ENCODE measurements around the gene PRKAG2.

The PRKAG2 gene

DNA sequence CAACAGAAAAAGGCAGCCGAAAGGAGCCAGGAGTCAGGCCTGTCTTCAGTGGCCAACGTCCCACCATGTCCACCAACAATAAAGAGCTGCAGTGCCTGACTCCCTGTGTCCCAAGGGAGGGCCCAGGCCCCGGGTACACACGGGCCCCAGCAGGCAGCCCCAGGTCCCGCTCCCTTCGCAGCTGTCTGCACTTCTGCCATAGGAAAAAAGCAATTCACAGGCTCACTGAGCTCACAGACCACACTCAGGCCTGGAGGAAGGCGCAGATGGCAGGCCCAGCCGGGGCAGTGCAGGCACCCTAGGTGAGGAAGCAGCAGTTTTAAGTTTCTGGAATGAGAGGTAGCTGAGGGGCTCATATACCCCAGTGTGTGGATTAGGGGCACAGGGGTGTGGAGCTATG is 100.5 kb downstream of the PRKAG2 start:
- H3K4me3 ChIP-seq (ENCODE audit: low read depth, low read length), result no peak overlapping the region
- no peak for DNase-seq (ENCODE audit: low read depth)
- TF ChIP-seq POLR2A (IDR thresholded peaks at IDR 0.05; ENCODE audit: extremely low read depth, insufficient read length) (no peak), MYC (IDR thresholded peaks at IDR 0.05; ENCODE audit: low read depth, low read length) (no peak)
- TF ChIP-seq, protein P1, sequence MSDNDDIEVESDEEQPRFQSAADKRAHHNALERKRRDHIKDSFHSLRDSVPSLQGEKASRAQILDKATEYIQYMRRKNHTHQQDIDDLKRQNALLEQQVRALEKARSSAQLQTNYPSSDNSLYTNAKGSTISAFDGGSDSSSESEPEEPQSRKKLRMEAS (IDR thresholded peaks at IDR 0.05; ENCODE audit: low read depth, low read length), result no peak
- TF ChIP-seq, protein P2, sequence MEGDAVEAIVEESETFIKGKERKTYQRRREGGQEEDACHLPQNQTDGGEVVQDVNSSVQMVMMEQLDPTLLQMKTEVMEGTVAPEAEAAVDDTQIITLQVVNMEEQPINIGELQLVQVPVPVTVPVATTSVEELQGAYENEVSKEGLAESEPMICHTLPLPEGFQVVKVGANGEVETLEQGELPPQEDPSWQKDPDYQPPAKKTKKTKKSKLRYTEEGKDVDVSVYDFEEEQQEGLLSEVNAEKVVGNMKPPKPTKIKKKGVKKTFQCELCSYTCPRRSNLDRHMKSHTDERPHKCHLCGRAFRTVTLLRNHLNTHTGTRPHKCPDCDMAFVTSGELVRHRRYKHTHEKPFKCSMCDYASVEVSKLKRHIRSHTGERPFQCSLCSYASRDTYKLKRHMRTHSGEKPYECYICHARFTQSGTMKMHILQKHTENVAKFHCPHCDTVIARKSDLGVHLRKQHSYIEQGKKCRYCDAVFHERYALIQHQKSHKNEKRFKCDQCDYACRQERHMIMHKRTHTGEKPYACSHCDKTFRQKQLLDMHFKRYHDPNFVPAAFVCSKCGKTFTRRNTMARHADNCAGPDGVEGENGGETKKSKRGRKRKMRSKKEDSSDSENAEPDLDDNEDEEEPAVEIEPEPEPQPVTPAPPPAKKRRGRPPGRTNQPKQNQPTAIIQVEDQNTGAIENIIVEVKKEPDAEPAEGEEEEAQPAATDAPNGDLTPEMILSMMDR (IDR thresholded peaks at IDR 0.05; ENCODE audit: low read depth, low read length), result no peak

DNA sequence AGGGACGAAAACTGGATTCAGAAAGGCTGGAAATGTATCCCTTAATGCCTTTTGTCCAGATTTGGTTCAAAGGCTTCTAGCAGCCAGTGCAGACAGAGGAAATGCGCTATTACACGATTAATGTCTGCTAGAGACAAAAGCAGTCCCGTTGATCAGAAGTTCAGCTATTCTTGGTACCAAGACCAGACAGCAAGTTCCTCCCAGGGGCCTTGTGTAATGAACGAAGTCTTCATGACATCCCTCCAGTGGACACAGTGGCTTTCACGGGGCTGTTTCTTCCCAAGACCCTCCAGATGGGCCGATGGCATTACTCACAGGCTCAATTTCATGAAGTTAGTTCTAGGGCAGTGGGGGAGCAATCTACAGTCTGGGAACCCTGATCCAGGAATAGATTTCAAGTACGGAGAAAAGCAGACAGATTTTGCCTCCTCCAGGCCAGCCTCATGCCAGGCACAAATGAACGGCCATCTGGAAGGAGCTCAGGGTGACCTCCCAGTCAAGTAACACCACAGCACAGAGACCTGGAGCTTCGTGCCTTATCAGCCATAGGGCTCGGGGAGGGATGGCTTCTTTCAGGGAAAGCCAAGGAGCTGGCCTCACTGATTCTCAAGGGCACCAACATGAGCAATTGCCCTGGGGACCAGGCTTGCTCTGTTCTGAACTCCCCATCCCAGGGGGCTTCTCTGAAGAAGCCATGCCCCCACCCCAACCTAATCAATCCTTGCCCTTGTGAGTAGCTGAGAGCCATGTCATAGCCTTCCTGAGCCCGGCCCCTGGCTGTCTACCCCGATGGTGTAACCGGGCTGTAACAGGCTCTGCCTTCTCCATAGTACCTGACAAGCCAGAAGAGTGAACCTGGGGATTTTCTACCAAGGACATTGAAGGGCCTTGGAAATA is 101.1 kb downstream of the PRKAG2 start:
- H3K4me3 ChIP-seq (ENCODE audit: low read depth, low read length), result no peak overlapping the region
- TF ChIP-seq, protein P2 (IDR thresholded peaks at IDR 0.05; ENCODE audit: low read depth, low read length), result no peak
- TF ChIP-seq POLR2A (IDR thresholded peaks at IDR 0.05; ENCODE audit: extremely low read depth, insufficient read length) (no peak), MYC (IDR thresholded peaks at IDR 0.05; ENCODE audit: low read depth, low read length) (no peak)
- TF ChIP-seq, protein P1 (IDR thresholded peaks at IDR 0.05; ENCODE audit: low read depth, low read length), result no peak
- DNase-seq (ENCODE audit: low read depth), result no peak

GRCh38 chr7:151774951-151775350 is 102.0 kb downstream of the PRKAG2 start:
- TF ChIP-seq MYC (IDR thresholded peaks at IDR 0.05; ENCODE audit: low read depth, low read length) (no peak), POLR2A (IDR thresholded peaks at IDR 0.05; ENCODE audit: extremely low read depth, insufficient read length) (no peak)
- TF ChIP-seq, protein P2 (IDR thresholded peaks at IDR 0.05; ENCODE audit: low read depth, low read length), result no peak
- no peak for DNase-seq (ENCODE audit: low read depth)
- no peak overlapping the region for H3K4me3 ChIP-seq (ENCODE audit: low read depth, low read length)

DNA sequence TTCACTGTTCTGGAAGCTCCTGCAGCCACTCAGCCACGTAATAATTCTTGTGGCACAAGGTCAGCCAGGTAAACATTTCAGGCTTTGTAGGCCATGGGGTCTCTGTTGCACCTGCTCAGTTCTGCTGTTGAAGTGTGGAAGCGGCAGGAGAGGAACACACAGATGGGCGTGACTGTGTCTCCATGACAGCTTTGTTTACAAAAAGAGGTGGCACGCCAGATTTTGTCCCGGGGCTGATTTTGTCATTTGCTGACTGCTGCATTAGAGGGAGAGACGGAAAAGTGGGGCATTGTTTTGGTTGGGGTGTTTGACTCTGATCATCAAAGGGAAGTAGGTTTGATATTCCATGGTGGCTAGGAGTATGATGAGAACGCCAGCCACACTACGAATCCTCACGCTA is 103.1 kb downstream of the PRKAG2 start:
- H3K4me3 ChIP-seq (ENCODE audit: low read depth, low read length), result no peak overlapping the region
- DNase-seq (ENCODE audit: low read depth), result no peak
- TF ChIP-seq, protein P1 (IDR thresholded peaks at IDR 0.05; ENCODE audit: low read depth, low read length), result no peak
- no peak for TF ChIP-seq POLR2A (IDR thresholded peaks at IDR 0.05; ENCODE audit: extremely low read depth, insufficient read length)
- TF ChIP-seq, protein P2 (IDR thresholded peaks at IDR 0.05; ENCODE audit: low read depth, low read length), result no peak
- no peak for TF ChIP-seq MYC (IDR thresholded peaks at IDR 0.05; ENCODE audit: low read depth, low read length)

GRCh38 chr7:151770232-151770631 is 106.7 kb downstream of the PRKAG2 start:
- DNase-seq (ENCODE audit: low read depth), result no peak
- no peak overlapping the region for H3K4me3 ChIP-seq (ENCODE audit: low read depth, low read length)
- TF ChIP-seq POLR2A (IDR thresholded peaks at IDR 0.05; ENCODE audit: extremely low read depth, insufficient read length), result no peak
- no peak for TF ChIP-seq MYC (IDR thresholded peaks at IDR 0.05; ENCODE audit: low read depth, low read length)
- TF ChIP-seq, protein P1 (IDR thresholded peaks at IDR 0.05; ENCODE audit: low read depth, low read length), result no peak
- TF ChIP-seq, protein P2 (IDR thresholded peaks at IDR 0.05; ENCODE audit: low read depth, low read length), result no peak

Measured in NB4 (cell line).